ENCODE results near the gene CFAP53. TPM values are rescaled to one million over a fixed set of nuclear protein-coding genes. Genes with fewer than 3 reads are reported as not detected.
"Not testable (repeated sequence)": the region's sequence is repeated elsewhere in the genome, so short reads cannot be mapped to it uniquely, and the experiment has no call there.

The CFAP53 gene
- total and polyA plus RNA-seq, 8 donors: 0.20 to 6.3 (median 3.5) TPM

DNA sequence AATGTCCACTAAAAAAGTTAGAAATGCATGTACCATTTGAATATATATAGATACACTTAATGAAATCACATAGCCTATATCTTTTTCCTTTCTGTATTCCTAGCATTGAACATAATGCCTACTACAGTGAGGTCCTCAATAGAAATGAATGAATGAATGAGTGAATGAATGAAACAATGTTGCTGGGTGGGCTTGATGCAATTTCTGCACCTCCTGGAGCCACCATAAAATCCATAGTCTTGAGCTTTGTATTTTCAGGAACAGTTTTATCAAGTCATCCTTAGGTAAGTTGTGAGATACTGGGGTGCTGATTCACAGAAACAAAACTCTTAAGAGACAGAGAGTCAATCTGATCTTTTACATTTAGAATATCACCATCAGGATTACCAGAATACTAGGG lies 3.3 kb downstream of the CFAP53 start:
- no peak overlapping the region for H3K4me3 ChIP-seq

DNA sequence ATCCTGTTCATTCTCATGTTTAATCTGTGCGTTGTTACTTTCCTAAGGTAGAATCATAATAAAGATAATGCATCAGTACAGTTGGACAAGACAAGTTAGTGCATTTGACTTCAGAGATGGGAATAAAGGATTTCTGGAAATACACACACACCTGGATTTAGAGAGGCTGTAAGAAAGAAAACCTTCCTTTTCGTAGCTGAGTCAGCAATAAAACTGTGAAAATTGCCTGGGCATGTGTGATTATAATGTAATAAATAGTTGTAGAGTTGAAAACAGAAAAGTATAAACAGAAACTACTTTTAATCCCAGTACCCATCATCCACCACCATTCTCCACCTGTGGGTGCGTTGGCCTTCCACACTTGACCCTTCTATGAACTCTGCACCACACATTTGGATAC lies 15.4 kb downstream of the CFAP53 start:
- intact Hi-C loops (cut with DNase I): no loop called here
- no peak for DNase-seq
- H3K4me1 ChIP-seq: no peaks in the 10 kb centered on the region
- H3K27me3 ChIP-seq: no peaks in the 10 kb centered on the region
- no peaks in the 10 kb centered on the region for H3K9me3 ChIP-seq
- ATAC-seq: no peak
- no peak overlapping the region for H3K4me3 ChIP-seq
- TF ChIP-seq, protein P1, sequence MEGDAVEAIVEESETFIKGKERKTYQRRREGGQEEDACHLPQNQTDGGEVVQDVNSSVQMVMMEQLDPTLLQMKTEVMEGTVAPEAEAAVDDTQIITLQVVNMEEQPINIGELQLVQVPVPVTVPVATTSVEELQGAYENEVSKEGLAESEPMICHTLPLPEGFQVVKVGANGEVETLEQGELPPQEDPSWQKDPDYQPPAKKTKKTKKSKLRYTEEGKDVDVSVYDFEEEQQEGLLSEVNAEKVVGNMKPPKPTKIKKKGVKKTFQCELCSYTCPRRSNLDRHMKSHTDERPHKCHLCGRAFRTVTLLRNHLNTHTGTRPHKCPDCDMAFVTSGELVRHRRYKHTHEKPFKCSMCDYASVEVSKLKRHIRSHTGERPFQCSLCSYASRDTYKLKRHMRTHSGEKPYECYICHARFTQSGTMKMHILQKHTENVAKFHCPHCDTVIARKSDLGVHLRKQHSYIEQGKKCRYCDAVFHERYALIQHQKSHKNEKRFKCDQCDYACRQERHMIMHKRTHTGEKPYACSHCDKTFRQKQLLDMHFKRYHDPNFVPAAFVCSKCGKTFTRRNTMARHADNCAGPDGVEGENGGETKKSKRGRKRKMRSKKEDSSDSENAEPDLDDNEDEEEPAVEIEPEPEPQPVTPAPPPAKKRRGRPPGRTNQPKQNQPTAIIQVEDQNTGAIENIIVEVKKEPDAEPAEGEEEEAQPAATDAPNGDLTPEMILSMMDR (IDR thresholded peaks at IDR 0.05): no peak
- no peaks in the 10 kb centered on the region for H3K36me3 ChIP-seq
- H3K27ac ChIP-seq: no peak overlapping the region

More for the DNA sequence above, 3.3 kb downstream of the CFAP53 start:
- Histone ChIP-seq H3K27me3 (no peaks in the 10 kb centered on the region), H3K4me1 (peaks cover 0 to 19% of the 10 kb centered on the region in 2 donors), H3K9me3 (no peaks in the 10 kb centered on the region), H3K27ac (no peak overlapping the region), H3K36me3 (no peaks in the 10 kb centered on the region)
- ATAC-seq (no peak), DNase-seq (no peak)
- TF ChIP-seq, protein P1 (IDR thresholded peaks at IDR 0.05): no peak
- intact Hi-C loops (cut with DNase I): no loop called here

DNA sequence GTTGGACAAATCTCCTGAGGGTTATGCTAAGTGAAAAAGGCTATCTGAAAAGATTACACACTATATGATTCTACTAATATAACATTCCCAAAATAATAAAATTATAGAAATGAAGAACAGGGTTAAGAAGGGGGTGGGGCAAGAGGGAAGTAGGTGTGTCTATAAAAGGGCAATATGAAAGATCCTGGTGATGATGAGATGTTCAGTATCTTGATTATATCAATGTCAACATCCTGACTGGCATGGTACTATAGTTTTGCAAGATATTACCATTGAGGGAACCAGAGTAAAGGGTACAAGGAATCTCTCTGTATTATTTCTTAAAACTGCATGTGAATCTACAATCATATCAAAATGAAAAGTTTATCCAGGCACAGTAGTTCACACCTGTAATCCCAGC lies 16.7 kb downstream of the CFAP53 start:
- Histone ChIP-seq H3K36me3 (no peaks in the 10 kb centered on the region), H3K4me3 (no peak overlapping the region), H3K27me3 (no peaks in the 10 kb centered on the region), H3K9me3 (no peaks in the 10 kb centered on the region), H3K27ac (no peak overlapping the region), H3K4me1 (no peaks in the 10 kb centered on the region)
- DNase-seq (no peak), ATAC-seq (no peak)
- intact Hi-C loops (cut with DNase I): no loop called here
- TF ChIP-seq, protein P1 (IDR thresholded peaks at IDR 0.05): no peak

DNA sequence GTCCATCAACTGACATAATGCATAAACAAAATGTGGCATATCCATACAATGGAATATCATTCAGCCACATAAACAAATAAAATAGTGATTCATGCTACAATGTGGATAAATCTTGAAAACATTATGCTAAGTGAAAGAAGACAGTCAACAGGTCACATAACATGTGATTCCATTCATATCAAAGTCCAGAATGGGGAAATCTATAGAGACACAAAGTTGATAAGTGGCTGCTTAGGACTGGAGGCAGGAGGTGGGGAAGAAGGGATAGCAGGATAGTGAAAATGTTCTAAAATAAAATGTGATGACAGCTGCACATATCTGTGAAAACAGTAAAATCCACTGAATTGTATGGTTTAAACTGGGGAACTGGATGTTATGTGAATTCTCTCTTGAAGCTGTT lies 18.7 kb downstream of the CFAP53 start:
- Histone ChIP-seq H3K9me3 (no peaks in the 10 kb centered on the region), H3K36me3 (no peaks in the 10 kb centered on the region), H3K27ac (no peak overlapping the region), H3K4me3 (no peak overlapping the region), H3K4me1 (no peaks in the 10 kb centered on the region), H3K27me3 (no peaks in the 10 kb centered on the region)
- intact Hi-C loops (cut with DNase I): no loop called here
- ATAC-seq (no peak), DNase-seq (no peak)
- TF ChIP-seq, protein P1 (IDR thresholded peaks at IDR 0.05): no peak

DNA sequence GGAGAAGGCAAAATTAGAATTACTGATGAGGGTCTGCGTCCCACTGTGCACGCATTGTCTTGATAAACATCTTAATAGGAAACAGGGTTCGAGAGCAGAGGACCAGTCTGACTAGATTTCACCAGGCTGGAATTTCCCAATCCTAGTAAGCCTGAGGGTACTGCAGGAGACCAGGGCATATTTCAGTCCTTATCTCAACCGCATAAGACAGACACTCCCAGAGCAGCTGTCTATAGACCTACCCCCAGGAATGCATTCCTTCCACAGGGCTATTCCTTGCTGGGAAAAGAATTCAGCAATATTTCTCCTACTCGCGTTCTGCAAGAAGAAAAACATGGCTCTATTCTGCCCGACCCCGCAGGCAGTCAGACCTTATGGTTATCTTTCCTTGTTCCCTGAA lies 24.5 kb downstream of the CFAP53 start:
- DNase-seq; ATAC-seq; H3K4me3 ChIP-seq; H3K27me3 ChIP-seq; H3K27ac ChIP-seq; H3K4me1 ChIP-seq; H3K36me3 ChIP-seq; intact Hi-C loops (cut with DNase I): not testable (repeated sequence)
- H3K9me3 ChIP-seq: peaks cover 0 to 19% of the 10 kb centered on the region in 2 donors

DNA sequence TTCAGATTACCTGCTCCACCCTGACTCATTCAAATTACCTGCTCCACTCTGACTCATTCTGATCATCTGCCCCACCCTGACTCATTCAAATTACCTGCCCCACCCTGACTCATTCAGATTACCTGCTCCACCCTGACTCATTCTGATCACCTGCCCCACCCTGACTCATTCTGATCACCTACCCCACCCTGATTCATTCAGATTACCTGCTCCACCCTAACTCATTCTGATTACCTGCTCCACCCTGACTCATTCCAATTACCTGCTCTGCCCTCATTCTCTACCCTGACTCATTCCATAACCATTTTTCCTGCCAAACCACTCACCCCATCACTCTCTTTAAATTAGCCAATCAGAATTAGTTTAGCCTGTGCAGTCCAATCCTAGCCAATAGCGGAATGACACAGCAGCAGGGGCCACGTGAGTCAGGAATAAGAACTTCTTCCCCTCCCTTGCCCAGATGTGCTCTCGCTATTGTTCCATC lies 26.2 kb downstream of the CFAP53 start:
- intact Hi-C loops (cut with DNase I): no loop called here
- H3K9me3 ChIP-seq: peaks cover 0 to 19% of the 10 kb centered on the region in 2 donors
- TF ChIP-seq, protein P1 (IDR thresholded peaks at IDR 0.05): no peak
- no peaks in the 10 kb centered on the region for H3K4me1 ChIP-seq
- H3K4me3 ChIP-seq: no peak overlapping the region
- H3K27me3 ChIP-seq: no peaks in the 10 kb centered on the region
- DNase-seq: no peak
- no peak overlapping the region for H3K27ac ChIP-seq
- no peak for ATAC-seq
- no peaks in the 10 kb centered on the region for H3K36me3 ChIP-seq
